Measurements from ENCODE around the gene PHF21B.
A peak's percentile ranks its signal among the peaks of the same experiment; 100 is the strongest.
"Not testable (repeated sequence)": the region's sequence is repeated elsewhere in the genome, so short reads cannot be mapped to it uniquely, and the experiment has no call there.

PHF21B gene

DNA sequence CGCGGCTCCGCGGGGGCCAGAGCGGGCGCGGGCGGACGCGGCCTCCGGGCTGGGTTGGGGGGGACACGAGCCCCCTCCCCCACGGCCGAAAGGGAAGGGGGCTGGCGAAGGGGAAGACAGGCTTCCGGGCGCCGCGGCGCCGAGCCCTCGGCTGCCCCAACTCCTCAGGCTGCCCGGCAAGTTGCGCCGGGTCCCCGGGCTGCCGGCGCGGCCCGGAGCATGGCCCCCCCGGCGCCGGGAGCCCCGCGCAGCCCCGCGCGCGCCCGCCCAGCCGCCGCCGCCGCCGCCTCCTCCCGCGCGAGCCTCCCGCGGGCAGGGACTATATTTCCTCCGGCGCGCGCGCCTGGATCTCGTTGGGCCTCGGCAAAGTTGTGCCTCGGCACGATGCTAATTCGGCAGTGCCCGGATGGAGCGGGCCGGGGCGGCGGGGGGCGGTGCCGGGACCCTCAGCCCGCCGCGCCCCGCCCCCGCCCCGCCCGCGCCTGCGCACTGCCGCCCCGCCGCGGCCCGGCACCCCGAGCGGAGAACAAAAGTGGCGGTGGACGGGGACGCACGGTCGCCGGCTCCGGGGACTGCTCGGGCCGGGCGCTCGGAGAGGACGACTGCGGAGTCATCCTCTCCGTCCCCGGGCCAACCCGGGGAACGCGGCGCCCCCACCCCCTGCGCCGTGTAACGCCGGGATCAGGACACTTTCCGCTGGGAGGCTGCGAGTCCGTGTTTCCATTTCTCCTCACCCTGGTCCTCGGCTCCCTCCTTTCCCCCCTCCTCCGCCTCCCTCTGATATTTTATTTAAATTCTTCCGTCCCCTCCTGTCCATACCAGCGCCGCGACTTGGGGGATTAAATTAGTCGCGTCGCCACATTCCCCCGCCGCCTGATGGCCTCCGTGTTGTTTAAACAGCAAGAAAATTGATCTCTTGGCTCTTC, at the start of gene PHF21B:
Gene PHF21B (minus strand): TSS at position 400 of the 926 bp plus-strand sequence. CDS start 456 bp downstream, outside the sequence.
- peak; percentile 75 for DNase-seq

DNA sequence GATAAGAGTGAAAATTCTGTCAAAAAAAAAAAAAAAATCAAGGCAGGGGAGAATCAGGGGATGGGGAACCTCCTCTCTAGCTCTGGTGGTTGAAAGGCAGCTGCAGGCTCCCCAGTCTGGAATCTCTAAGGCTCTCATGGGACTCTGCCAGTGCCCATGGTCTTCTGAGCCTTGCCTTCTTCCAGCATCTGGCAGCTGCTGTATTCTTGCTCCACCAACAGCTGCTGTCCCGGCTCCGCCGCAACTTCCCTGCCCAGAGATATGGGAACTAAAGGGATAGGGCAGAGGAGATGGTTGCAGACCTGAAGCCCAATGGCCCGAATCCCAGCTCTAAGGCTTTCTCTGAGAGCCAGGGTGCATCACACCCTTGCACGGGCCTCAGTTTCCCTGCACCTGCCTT, 49.5 kb upstream of the PHF21B start:
- no peak for DNase-seq

DNA sequence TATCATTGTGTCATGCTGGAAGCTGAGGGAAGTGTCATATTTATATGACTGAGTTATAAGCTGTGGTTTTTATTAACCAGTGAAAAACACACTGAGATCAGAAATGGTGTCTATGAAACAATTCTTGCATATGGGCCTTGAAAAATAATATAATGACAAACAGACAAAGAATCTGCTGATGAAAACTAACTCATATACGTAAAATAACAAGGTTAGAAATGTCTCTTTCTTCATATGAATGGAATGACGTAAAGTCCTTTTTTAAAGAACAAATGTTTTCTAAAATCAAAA, 48.8 kb upstream of the PHF21B start:
- DNase-seq, result peak; percentile 38

DNA sequence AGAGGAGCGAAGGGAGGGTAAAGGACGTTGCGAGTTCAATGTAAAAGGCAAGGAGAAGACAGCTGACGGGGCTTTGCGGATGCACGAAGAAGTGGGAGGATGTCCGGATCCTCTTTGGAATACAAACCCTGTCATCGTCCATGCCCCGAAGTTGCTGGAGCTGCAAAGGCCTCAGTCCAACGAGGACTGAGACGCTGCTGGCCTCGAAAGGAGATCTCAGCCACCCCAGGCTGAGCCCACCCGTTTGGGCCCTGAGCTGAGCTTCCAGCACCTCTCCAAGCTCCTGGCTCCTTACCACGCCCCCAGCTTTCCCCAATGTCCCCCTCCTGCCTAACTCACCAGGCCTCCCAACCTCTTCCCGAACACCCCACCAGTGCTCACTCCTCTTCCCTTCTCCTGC, 46.1 kb upstream of the PHF21B start:
- no peak for DNase-seq

DNA sequence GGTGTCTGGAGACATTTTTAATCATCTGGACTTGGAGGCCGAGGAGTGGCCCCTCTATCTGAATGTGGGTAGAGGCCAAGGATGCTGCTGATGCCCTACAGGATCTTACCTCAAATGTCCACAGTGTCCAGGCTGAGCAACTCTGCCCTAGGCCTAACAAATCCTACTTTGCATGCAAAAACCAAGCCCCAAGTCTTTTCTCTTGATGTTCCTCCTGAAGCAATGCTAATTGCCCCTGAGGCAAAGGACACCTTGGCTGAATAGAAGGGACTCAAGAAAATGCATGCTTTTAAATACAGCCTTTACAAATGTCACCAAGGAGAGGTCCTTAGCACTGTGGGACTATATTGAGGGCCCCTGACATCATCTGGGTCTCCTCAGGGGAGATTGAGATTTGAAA, 43.8 kb upstream of the PHF21B start:
- no peak for DNase-seq

DNA sequence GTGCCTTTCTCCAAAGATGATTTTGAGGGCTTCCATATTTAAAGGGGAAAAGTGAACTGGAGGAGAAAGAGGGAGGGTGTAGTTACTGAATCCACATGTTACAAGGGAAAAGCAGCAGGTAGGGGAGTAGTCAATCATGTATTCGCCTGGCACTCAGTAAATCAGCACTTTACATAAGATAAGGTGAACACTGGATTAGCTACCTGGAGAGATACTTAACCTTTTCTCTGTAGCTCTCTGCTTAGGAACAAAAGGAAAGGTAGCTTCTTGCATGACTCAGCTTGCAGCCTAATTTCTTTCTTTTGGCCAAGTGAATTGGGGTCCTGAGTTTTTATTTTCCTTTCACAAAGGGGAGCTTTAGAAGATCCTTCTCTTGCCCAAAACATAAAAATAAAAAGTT, 43.3 kb upstream of the PHF21B start:
- no peak for DNase-seq

DNA sequence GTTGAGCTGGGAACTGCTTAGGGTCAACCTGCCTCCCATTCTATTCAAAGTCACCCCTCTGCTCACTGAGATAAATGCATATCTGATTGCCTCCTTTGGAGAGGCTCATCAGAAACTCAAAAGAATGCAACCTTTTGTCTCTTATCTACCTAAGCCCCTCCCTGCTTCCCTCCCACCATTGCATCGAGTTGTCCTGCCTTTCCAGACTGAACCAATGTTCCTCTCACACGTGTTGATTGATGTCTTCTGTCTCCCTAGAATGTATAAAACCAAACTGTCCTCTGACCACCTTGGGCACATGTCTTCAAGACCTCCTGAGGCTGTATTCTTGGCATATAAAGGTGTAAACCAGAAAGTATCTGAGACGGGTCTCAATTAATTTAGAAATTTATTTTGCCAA, 42.9 kb upstream of the PHF21B start:
- DNase-seq, result not testable (repeated sequence)

DNA sequence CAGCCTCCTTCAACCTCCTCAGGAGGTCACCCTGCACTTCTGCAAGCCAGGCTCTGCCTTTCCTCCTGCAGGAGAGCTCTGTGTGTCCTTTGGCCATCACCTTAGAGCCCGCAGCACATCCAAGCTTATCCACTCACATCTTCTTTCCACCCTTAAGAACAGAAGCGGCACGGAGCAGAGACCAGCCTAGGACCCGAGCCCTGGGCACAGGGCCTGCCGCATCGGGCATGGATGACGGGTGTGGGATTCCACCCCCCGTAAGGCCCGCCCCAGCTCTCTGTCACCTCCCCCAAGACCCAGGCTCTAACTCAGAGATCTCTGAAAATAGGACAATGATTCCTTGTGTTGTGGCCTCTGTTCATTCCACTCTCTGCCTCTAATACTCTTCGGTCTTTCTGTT, 42.1 kb upstream of the PHF21B start:
- DNase-seq, result no peak

DNA sequence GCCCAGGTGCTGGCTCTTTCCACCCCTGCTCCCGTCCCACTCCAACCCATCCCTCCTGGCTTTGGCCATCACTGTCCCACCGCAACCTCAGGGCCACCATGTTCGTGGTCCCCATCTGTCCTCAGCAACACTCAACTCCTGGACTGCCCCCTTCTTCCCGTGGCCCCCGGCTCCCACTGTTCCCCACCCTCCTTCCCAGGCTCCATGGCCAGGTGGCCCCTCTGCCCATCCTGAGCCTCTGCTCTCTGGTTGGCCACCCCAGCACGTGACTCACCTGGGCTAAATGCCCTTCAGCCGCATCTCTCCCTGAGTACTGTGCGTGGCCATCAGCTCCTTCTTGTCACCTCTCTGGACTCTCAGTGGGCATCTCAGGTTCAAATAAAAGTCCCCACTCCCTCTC, 41.6 kb upstream of the PHF21B start:
- DNase-seq, result no peak

DNA sequence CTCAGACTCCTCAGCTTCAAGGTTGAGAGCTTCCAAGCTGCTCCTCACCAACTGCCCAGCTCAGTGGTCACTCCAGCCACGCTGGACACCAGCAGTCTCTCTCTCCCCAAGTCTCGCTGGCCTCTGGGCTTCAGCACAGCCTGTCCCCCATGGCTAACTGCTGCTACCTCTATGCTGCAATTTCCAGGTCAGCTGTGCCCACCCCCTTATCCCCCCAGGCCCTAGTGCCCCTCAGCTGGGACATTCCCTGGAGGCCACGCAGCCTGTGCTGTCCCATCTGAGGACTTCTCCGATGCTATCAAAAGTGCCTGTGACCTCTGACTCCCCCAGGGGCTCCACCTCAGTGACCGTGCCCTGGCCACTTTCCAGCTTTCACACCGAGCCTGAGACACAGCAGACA, 37.5 kb upstream of the PHF21B start:
- DNase-seq, result no peak

DNA sequence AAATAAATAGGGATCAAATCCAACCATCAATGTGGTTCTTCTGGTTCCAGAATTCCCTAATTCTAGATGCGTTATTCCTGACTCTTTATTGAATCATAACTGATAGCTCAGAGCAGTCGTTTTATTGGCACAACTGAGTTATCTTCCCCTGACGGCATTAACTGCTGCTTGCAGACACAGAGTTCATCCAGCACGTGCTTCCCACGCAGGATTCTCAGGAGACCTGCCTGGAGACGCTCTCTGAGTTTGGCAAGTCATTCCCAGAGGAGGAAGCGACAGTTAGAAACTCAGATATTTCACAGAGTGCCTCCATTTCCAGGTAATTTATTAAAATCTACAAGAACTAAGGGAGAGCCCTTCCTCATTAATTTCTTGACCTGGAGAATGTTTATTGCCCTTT, 35.4 kb upstream of the PHF21B start:
- DNase-seq, result no peak

DNA sequence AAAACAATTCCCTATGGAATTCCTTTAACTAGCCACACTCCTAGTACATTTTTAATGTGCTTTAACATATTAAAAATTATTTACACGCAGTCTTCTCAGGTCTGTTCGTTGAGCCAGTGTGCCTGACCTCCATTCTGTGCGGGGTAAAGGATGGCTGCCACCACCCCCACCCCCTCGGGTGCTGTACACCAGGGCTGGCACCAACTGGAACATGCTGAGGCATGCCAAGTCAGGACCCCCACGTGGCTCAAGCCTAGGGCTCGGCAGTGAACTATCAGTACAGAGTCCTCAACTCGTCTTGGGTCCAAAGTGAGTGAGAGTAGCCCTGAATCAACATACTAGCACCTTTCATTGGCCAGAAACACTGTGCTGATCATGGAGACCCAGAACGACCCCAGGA, 32.5 kb upstream of the PHF21B start:
- no peak for DNase-seq

DNA sequence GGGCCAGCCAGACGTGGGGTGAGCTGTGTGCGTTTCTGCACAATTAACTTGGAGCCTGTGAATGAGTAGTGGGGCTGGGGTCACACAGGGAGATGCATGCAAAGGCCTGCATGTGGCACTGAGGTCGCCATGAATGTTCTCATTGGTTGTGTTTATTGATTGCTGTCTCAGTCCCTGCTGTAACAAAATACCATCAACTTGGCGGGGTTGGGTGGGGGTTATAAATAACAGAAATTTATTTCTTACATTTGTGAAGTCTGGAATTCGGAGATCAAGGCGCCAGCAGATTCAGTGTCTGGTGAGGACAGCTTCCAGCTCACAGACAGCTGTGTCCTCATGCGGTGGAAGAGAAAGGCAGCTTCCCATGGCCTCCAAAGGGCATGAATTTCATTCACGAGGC, 29.3 kb upstream of the PHF21B start:
- no peak for DNase-seq

DNA sequence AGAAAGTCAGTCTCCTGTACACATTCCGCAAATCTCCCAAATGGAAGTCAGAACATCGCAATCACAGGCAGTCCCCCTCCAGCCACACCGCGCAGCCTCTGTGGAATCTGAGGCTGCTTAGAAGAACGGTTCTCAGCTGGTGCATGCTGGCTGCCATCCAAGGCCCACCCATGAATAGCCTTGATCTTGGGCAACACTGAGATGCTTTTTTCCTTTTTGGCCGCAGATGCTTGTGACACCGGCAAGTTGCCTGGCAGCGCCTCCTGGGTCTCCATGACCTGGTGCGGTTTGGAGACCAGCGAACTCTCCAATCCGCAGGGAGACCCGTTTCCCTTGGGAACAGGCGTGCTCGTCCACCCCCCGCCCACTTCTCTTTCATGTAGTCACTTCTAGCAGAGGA, 26.3 kb upstream of the PHF21B start:
- DNase-seq, result peak; percentile 11

DNA sequence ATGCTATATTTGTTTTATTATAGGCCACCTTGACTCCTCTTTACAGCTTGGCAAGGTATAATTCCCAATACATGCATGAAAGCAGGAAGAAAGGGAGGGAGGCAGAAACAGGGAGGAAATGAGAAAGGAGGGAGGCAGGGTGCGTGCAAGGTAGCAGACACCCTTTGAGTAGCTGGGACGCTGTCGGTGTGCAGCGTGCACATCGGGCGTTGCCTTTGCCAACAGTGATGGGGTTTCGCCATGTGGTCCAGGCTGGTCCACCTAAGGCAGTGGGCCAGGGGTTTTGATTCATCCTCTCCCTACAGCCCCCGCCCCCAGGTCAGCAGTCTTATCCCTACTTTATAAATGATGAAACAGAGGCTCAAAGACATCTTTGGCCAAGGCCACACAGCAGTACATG, 25.0 kb upstream of the PHF21B start:
- no peak for DNase-seq

DNA sequence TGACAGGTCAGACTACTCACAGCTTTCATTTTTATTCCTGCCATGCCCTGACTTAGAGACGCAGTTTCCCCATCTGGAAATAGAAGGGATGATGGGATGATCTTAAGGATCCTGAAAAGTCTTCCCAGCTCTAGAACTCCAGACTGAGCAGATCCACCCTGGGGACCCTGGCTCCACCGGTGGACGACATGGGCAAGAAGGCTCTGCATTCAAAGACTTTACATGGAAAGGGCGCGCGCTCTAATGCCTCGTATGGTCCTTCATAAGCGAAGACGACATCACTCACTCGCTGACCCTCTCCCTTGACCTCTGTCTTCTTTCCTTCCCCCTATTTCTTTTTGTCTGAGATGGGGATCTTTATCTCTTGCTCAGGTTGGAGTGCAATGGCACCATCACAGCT, 24.4 kb upstream of the PHF21B start:
- no peak for DNase-seq

DNA sequence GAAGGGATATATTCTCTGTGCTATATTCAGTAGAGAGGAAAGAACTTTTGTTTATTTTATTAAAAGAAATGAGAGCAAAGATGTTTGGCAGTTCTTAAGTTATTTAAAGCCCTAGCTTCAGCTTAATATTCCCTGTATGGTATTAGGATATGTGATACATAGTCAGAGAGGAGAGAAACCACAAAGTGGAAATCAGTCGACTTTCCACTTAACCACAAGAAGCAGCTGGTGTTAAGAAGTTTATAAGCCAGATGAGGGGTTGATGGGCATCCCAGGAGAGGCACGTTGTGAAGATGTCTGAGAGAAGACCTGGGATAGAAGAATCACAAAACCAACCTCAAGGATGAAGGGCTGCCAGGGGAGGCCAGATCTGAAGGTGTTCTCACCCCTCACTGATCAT, 23.3 kb upstream of the PHF21B start:
- no peak for DNase-seq

DNA sequence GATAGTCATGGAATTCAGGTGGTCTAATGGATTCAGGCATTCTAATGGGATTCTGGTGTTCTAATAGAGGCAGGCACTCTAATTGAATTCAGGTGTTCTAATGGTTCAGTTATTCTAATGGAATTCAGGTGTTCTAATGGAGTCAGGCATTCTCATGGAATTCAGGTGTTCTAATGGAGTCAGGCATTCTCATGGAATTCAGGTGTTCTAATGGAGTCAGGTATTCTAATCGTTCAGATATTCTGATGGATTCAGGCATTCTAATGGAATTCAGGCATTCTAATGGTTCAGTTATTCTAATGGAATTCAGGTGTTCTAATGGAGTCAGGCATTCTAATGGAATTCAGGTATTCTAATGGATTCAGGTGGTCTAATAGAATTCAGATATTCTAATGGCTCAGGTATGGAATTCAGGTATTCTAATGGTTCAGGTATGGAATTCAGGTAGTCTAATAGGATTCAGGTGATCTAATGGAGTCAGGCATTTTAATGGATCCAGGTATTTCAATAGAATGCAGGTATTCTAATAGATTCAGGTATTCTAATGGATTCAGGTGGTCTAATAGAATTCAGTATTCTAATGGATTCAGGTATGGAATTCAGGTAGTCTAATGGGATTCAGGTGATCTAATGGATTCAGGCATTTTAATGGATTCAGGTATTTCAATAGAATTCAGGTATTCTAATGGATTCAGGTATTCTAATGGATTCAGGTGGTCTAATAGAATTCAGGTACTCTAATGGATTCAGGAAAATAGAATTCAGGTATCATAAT, 22.0 kb upstream of the PHF21B start:
- DNase-seq, result no peak

DNA sequence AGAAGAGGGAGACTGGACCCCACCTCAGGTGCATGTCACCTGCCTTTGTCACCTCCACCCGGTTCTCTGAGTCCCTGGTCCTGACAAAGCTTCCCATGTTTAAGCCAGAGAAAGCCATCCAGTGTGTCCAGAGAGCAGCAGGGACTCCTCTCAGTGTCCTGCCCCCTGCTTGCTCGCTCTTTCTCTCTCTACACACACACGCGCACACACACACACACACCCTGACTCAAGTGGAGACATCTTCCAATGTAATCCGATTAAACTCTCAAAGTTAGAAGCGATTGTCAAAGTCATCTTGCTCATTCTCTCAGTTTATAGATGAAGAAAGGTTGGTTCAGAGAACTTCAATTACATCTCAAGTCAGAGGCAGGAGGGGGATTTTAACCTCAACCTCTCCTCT, 19.7 kb upstream of the PHF21B start:
- no peak for DNase-seq

DNA sequence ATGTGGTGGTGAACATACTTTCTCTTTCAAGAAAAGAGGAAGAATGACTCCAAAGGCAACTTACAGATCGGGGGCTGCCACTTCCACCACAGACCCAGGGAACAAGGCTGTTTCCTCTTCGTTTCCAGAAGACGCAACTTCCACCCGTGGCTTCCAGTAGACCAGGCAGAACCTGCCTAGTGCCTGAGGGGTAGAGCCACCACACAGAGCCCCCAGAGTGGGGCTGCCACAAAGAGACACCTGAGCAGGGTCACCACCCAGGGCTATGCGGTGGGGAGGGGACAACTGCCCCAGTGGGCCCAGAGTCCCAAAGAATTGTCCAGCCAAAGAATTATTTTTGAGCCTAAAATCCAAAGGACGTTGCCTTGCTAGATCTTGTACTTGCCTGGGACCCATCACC, 16.7 kb upstream of the PHF21B start:
- DNase-seq, result no peak

DNA sequence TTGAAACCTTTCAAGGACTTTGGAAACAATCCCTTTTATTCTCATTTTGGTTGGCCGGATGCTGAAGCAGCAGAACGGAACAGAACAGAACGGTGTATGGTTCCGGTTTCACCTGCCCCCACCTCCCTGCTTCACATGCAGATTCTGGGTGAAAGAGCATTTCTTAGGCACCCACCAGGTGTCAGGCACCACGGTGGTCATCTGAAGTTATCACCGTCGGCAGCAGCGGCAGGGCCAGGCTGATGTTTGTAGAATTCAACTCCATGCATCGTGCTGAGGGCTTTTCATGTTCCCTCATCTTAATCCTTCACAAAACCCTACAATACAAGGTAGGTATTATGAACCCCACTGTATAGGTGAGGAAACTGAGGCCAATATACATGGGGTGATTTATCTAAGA, 13.6 kb upstream of the PHF21B start:
- DNase-seq, result no peak

DNA sequence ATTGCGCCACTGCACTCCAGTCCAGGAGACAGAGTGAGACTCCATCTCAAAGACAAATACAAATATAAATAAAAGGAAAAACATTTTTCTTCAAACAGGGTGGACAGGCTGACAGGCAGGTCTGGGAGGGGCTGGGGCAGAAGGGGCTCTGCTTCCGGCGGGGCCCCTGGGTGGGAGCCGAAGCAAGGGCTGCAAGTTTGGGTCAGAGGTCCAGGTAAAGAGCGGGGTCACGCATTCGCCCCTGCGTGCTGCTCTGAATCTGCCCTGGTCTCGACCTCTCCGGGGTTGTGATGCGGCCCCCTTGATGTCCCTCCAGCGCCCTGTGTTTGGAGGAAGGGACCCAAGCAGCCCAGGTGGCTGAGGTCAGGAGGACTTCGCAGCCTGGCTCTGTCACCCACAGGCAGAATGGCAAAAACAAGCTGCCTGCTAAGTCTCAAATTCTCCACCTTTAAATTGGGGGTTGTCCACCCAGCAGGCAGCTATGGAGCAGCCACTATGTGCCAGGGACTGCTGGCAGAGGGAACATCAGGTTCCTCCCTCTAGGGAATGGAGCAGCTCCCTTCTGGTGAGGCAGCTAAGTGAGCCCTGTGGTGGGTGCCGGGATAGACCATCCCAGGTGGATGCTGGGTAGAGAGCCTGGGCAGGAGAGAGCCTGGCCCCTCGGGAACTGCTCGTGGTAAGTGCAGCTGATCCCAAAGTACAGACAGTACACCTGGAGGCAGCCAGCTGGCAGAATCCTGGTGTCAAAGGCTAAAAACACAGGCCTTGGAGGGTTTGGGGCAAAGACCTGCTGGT, 10.3 kb upstream of the PHF21B start:
- DNase-seq, result no peak

DNA sequence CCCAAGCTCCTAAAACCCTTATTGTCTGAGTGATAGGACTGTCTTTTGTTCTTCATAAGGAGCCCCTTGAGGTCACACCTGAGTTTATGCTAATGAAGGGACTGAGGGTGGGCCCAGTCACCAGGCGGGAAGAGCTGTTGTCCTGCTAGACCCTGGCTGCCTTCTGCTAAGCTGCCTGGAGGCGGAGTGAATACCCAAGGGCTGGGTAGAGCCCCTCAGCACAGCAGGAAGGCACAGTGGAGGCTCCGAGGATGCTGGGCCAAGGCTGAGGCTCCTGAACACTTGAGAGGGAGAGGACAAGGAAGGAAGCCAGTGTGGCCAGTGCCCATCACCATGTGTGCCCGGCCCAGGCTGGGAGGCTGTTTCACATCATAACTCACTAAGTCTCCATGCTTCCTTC, 4.8 kb upstream of the PHF21B start:
- no peak for DNase-seq

DNA sequence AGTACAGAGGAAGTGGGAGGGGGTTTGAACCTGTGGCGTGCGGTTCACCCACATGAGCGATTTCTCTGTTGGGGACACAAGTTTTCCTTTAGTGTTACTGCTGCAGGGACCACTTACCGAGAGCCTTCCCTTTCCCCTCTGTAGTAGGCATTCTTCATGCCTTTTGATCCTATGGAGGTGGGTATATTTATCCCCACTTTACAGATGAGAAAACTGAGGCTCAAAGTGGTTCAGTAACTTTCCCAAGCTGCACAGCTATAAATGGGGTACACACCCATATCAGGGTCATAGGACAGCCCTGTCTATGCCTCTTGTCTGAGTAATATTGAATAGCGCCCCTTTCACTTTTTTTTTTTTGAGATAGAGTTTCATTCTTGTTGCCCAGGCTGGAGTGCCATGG, 3.3 kb upstream of the PHF21B start:
- no peak for DNase-seq

Data from fibroblast of skin of right biceps (primary cell).